ENCODE data around the gene LRP2BP. TPM values are rescaled to one million over a fixed set of nuclear protein-coding genes. Genes with fewer than 3 reads are reported as not detected.

The LRP2BP gene
- total RNA-seq, 1 donor from 2014 or later, result 1.0 TPM

DNA sequence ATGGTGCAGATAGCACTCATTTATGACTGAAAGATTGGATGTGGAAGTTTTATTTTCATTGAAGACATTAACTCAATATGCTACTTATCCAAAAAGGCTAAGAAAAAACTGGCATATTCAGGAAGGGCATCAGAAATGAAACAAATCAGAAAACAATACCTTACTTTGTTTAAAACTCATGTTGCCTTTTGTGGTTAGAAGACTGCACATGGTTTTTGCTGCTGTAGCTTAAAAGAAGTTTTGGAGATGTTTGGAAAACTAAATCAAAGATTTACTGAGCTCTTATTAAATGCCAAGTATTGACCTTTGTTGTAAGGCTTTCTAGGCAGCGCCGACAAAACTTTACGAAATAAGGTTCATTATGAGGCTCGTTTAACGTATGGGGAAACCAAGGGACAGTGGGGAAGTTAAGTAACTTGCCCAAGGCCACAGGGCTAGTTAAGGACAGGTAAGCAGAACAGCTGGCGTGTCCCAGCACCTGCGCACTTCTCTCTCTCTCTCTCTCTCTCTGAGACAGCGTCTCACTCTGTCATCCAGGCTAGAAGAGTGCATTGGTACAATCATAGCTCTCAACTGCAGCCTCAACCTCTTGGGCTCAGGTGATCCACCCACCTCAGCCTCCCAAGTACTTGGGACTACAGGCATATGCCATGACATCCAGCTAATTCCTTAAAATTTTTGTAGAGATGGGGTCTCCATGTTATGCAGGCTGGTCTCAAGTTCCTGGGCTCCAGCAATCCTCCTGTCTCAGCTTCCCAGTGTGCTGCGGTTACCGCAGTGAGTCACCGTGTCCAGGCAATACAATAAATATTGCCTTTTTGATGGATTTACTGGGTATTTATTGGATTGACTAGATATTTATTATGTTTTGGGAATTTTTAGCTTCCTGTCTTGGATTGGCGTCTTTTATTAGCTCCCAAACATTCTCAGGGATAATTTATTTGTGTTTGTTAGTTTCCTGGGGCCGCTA is 16.1 kb downstream of the LRP2BP start:
- Mint-ChIP-seq H3K4me1 (ENCODE audit: unreplicated experiment) (peaks cover 9% of the 10 kb centered on the region), H3K9me3 (peaks cover 9% of the 10 kb centered on the region), H3K27ac (no peak overlapping the region)

DNA sequence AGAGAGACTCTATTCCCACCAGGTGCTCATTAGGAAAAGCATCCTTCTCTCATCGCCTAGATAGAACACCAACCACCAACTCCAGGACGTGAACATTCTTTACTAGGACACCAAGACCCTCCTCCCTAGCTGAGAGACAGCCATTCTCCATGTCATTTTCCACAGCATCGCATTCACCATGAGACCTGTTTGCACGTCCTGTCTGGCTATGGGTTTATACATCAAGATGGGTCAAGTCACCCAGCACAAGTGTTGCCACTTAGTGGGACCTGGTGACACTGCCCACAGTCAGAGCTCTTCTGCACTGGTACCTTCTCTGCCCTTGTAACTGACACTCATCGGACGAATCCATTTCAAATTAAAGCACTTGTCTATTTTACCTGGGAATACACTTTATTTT is 17.5 kb downstream of the LRP2BP start:
- Mint-ChIP-seq H3K4me3 (no peak overlapping the region), H3K27me3 (no peaks in the 10 kb centered on the region), H3K9me3 (peaks cover 9% of the 10 kb centered on the region), H3K27ac (no peak overlapping the region), H3K36me3 (peaks cover 17% of the 10 kb centered on the region), H3K4me1 (ENCODE audit: unreplicated experiment) (no peaks in the 10 kb centered on the region)
- no peak for DNase-seq (ENCODE audit: extremely low spot score, unreplicated experiment)
- TF ChIP-seq, protein P1, sequence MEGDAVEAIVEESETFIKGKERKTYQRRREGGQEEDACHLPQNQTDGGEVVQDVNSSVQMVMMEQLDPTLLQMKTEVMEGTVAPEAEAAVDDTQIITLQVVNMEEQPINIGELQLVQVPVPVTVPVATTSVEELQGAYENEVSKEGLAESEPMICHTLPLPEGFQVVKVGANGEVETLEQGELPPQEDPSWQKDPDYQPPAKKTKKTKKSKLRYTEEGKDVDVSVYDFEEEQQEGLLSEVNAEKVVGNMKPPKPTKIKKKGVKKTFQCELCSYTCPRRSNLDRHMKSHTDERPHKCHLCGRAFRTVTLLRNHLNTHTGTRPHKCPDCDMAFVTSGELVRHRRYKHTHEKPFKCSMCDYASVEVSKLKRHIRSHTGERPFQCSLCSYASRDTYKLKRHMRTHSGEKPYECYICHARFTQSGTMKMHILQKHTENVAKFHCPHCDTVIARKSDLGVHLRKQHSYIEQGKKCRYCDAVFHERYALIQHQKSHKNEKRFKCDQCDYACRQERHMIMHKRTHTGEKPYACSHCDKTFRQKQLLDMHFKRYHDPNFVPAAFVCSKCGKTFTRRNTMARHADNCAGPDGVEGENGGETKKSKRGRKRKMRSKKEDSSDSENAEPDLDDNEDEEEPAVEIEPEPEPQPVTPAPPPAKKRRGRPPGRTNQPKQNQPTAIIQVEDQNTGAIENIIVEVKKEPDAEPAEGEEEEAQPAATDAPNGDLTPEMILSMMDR (conservative IDR thresholded peaks at IDR 0.05), result no peak

More for the DNA sequence above, 16.1 kb downstream of the LRP2BP start:
- TF ChIP-seq, protein P1 (conservative IDR thresholded peaks at IDR 0.05), result no peak
- DNase-seq (ENCODE audit: extremely low spot score, unreplicated experiment), result no peak
- no peaks in the 10 kb centered on the region for H3K27me3 Mint-ChIP-seq
- H3K4me3 Mint-ChIP-seq, result no peak overlapping the region
- peaks cover 20% of the 10 kb centered on the region for H3K36me3 Mint-ChIP-seq

DNA sequence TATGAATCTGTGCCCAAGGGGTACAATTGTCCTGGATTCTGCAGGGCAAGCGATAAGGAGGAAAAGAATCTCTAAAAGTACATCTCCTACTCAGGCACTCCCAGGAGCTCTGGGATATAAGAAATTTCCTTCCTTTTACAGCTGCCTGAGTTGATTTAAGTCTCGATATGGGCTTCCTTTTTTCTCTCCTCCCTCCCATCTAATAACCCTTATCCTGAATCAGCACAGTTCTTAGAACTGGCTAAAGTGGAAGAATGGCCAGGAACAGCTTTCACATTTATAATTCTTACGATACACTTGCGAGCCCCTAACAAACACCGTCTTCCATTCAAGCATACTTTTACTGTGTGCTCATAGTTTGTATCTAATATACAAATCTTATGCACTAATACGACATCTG is 21.2 kb downstream of the LRP2BP start:
- H3K27ac Mint-ChIP-seq, result no peak overlapping the region
- H3K27me3 Mint-ChIP-seq, result no peaks in the 10 kb centered on the region
- DNase-seq (ENCODE audit: extremely low spot score, unreplicated experiment), result no peak
- no peak overlapping the region for H3K4me3 Mint-ChIP-seq
- H3K36me3 Mint-ChIP-seq, result peaks cover 12% of the 10 kb centered on the region
- no peaks in the 10 kb centered on the region for H3K4me1 Mint-ChIP-seq (ENCODE audit: unreplicated experiment)
- H3K9me3 Mint-ChIP-seq, result no peaks in the 10 kb centered on the region
- TF ChIP-seq, protein P1 (conservative IDR thresholded peaks at IDR 0.05), result no peak

DNA sequence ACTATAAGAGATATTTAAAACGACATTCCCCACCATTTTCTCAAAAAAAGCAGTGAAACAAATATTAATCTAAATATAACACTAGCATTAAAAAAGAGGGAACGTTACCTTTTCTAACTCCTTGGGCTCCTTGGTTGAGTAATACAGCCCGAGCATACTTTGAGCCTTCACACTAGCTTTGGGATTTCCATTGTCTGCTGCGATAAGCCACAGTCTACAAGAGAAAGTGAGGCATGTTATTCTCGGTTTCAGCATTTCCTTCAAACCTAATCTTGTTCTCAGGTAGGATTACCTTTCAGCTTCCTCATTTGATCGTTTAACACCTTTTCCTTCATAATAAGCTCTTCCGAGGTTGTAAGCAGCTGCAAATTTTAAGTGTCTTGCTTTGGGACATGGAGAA is 21.7 kb downstream of the LRP2BP start:
- no peaks in the 10 kb centered on the region for H3K9me3 Mint-ChIP-seq
- TF ChIP-seq, protein P1 (conservative IDR thresholded peaks at IDR 0.05), result no peak
- H3K36me3 Mint-ChIP-seq, result peaks cover 12% of the 10 kb centered on the region
- H3K4me1 Mint-ChIP-seq (ENCODE audit: unreplicated experiment), result no peaks in the 10 kb centered on the region
- no peak for DNase-seq (ENCODE audit: extremely low spot score, unreplicated experiment)
- no peaks in the 10 kb centered on the region for H3K27me3 Mint-ChIP-seq
- no peak overlapping the region for H3K27ac Mint-ChIP-seq
- no peak overlapping the region for H3K4me3 Mint-ChIP-seq

DNA sequence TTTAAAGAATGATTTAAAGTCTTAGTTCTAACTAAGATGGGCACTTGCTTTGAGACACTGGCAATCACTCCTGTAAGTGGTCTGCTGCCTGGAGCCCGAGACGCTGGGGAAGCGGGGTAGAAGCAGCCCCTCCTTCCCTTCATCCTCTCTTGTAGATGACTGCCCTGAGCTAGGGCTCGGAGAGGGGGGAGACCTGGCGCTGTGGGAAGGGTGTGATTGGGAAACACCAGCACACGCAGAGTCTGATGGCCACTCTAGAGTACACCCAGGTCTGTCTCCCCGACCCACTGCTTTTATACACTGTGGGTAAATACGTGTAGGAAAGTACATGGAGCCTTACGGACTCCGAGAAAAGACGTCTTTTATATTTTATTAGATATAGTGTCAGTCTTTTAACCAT is 24.0 kb downstream of the LRP2BP start:
- Mint-ChIP-seq H3K27me3 (no peaks in the 10 kb centered on the region), H3K4me3 (no peak overlapping the region), H3K27ac (no peak overlapping the region), H3K9me3 (no peaks in the 10 kb centered on the region), H3K4me1 (ENCODE audit: unreplicated experiment) (no peaks in the 10 kb centered on the region), H3K36me3 (peaks cover 12% of the 10 kb centered on the region)
- TF ChIP-seq, protein P1 (conservative IDR thresholded peaks at IDR 0.05), result no peak
- no peak for DNase-seq (ENCODE audit: extremely low spot score, unreplicated experiment)

All from type B pancreatic cell (in vitro differentiated cells).